GM18519 (cell line): ENCODE data around the gene CAMK1D.
"Not testable (repeated sequence)": the region's sequence is repeated elsewhere in the genome, so short reads cannot be mapped to it uniquely, and the experiment has no call there.

ENCODE experiments used
- ATAC-seq: cut with Tn5 transposase; IDR thresholded peaks from one replicate; pipeline ENCODE4 v1.9.1; 2021; ENCODE audit warnings: mild to moderate bottlenecking, moderate library complexity; ENCODE audit not compliant: unreplicated experiment, low FRiP score

The CAMK1D gene

DNA sequence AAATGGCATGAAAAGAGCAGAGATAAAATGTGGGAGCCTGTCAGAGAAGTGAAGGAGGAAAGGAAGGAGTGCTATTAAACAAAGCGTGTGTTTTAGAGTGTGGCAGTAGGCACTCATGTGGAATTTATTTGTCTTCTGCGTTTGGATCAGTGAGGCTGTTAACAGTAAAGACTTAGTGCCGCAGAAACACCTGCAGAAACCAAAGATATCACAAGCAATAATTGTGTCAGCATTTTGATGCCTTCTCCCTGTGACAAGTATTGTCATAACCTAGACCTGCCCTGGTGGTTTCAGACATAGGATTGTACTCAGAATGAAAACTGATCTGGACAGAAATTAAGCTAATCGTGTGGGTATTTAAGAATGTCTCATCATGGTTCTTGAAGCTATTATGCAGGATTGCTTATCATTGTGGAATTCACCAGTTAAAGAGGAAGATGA is 191.0 kb downstream of the CAMK1D start:
- ATAC-seq: no peak

DNA sequence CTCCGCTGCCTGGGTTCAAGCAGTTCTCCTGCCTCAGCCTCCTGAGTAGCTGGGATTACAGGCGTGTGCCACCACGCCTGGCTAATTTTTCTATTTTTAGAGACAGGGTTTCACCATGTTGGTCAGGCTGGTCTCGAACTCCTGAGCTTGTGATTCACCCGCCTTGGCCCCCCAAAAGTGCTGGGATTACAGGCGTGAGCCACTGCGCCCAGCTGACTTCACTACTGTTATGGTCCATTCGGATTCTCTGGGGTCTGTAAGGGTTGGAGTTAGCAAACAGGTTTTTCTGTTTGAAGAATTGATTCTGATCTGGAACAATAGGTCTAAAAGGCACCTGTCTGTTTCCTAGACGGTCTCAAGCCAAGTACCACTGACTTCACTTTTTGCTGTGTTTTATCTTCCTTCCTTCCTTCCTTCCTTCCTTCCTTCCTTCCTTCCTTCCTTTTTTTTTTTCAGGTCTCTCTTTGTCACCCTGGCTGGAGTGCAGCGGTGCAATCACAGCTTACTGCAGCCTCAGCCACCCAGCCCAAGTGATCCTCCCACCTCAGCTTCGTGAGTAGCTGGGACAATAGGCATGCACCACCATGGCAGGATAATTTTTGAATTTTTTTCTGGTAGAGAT is 192.2 kb downstream of the CAMK1D start:
- ATAC-seq: no peak

DNA sequence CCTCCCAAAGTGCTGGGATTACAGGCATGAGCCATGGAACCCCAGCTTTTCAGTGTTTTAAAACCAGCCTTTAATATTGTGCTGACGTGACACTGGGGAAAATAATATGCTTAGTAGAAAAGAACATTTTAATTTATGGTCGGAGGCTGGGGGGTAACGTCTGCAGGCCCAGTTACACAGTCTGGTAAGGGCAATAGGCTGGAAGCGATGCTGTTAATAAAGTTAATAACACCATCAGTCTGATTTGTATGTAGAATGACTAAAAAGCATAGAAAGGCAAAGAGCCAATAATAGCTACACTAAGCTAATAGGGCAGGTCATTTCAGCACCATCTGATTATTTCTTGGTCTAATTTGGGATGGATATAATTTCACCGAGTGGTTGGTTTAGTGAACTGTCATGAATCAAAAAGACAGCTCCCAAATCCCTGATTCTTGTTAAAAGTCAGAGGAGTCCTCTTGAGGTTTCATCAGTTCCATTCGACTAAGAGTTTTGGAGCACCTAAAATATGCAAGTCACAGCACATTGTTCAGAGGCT is 192.9 kb downstream of the CAMK1D start:
- no peak for ATAC-seq

DNA sequence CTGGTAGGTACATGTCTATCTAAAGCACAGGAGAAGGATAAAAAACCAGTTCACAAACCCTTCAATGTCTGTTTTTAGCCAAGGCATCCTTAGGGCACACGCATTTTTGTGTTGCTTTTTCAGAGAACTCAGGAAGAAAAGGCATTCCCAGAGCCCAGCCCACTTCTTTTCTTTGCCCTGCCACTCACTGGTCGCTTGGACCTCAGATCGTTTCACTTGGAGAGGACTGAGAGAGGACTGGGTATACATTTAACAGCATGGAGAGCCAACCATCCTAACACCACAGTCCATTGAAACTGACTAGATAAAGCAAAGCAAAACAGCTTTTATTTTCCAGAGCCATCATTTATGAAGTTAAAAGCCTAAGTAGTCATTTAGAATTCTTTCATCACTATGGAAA is 194.2 kb downstream of the CAMK1D start:
- no peak for ATAC-seq

DNA sequence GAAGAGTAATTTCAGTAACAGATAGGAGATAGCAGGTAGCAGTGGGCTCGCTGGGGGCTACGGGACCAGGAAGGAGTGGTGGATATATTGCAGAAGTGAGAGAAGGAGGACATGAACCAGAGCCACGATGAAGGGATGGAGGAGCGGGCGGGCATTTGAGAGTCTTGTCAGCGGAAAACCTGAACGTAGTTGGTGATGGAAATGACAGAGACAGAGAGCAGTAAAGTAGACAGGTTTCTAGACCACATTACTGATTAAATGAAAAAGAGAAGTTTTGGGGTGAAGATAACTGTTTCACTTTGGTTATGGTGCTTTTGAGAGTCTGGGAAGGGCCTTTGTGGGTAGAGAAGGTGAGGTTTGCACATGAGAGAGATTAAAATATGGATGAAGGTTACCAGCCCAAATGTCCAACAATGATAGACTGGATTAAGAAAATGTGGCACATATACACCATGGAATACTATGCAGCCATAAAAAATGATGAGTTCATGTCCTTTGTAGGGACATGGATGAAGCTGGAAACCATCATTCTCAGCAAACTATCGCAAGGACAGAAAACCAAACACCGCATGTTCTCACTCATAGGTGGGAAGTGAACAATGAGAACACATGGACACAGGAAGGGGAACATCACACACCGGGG is 196.9 kb downstream of the CAMK1D start:
- ATAC-seq: not testable (repeated sequence)

DNA sequence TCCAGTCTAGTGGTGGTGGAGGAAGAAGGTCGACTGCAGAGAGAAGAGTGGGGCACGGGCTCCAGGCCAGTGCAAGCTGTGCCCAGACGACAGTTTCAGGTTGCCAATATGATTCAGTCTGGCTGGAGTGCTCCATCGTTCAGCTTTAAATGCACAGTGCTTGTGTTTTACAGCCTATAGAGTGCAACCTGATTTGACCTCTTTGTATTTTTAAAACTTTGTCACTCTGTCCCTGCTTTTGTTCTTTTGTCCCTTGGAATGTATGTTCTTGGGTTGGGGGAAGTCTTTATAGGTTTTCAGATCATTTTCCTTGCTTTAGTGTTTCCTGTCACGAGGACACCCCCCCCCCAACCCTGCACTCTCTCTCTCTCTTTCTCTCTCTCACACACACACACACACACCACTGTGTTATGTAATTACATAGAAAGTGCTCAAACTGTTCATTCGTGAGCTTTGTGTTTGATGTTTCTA is 198.0 kb downstream of the CAMK1D start:
- no peak for ATAC-seq

DNA sequence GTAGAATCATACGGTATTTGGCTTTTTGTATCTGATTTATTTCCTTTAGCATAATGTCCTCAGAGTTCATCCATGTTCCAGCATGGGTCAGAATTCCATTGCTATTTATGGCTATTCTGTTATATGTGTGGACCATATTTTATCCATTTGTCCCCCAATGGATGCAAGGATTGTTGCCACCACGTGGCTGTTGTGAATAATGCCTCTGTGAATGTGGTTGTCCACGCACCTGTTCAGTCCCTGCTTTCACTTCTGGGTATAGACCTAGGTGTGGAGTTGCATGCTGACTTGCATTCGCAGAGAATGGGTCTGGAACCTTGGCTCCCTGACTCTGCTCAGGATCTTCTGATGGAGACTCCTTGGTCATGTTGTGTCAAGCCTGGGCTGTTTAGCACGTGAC is 199.9 kb downstream of the CAMK1D start:
- no peak for ATAC-seq

DNA sequence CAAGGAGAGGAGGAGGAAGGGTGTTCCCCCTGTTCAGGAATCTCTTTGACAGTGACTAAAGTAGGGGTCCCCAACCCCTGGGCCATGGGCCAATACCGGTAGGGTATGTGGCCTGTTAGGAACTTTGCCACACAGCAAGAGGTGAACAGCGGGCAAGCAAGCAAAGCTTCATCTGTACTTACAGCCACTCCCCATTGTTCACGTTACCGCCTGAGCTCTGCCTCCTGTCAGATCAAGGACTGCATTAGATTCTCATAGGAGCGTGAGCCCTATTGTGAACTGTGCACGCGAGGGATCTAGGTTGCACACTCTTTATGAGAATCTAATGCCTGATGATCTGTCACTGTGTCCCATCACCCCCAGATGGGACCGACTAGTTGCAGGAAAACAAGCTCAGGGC is 201.6 kb downstream of the CAMK1D start:
- no peak for ATAC-seq

DNA sequence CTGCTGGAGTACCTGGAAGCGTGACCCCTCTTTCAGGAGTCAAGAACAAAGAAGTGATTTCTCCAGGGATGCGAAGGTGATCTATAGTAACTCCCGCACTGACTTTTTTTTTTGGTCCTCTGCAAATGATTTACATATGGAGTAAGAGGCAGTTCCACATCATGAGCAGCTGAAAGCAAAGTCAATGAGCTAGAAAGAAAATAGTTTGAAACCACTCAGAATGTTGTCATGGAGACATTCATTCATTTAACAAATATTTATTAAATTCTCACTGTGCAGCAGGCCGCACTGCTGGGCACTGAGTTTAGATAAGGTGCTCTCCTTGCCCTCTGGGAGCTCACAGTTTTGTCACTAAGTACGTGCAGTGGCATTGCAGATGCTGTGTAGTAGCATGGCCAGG is 206.7 kb downstream of the CAMK1D start:
- no peak for ATAC-seq

DNA sequence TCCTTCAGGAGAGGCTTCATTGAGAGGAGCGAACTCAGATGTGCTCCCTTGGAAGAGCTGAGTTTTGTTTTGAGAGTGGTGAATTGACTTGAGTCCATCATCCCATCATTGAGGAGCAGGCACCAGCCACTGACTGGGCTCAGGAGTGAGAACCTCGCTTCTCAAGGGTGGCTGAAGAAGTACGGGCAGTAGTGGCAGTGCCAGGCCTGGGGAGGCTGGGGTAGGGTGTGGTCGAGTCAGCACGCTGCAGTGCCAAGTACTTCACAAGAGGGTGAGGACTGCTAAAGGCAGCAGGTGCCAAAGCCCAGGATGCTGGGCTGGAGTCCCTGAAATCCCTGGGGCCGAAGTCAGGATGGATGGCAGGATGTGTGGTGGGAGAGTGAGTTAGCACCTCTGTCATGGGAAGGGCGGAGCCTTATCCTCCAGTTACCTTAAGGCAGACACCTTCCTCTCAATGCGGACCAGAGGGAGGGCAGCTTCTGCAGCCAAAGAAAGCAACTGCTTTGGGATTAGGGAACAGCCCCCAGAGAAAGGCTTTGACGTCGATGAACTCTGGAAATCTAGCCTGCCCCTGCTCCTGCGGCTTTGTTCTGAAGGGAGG is 210.3 kb downstream of the CAMK1D start:
- ATAC-seq: no peak

DNA sequence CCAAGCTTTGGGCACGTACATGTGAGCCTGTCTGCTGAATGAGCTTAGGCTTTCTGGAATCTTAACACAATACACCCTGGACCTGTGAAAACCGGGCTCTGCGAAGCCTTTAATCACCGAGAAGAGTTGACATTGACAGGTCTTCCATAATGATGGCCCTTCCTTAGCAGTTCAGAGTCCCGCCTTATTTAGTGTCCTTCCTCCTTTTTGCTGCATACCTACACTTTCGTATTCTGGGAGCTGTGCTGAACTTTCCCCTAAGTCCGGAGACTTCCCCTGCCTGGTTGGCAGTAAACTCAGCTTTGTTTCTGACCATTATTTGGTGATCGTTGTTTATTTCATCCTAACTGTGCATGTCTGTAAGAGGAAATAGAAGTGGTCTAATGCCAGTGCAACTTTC is 212.0 kb downstream of the CAMK1D start:
- no peak for ATAC-seq

DNA sequence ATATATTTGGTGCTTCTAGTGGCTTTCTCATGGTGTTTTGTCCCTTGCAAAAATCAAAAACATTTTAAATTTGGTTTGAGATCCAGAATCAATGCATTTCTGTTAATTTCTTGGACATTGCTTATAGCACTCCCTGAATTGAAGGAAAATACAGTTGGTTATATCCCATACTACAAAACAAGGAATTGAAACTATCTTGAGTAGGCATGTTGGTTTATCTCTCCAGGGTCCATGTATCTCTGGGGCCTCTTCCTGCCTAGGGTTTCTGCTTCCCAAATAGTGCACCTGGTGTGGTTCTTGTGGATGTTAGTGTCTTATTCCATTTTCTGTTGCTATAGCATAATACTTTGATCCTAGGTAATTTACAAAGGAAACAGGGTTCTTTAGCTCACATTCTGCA is 212.4 kb downstream of the CAMK1D start:
- ATAC-seq: no peak

DNA sequence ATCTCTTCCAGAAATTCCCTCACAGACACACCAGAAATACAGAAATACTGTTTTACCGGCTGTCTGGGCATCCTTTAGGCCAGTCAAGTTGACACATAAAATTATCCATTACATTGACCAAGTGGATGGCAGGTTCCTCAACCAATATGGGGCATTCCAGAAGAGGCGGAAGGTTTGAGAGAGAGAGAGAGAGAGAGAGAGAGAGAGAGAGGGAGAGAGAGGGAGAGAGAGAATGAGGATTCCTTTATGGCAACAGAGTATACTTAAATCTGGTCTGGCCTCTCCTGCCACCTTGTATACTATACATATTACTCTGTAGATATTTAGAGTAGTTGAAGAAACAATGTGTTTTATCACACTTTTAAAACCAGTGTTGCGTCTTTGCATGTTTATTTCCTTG is 214.1 kb downstream of the CAMK1D start:
- ATAC-seq: no peak

DNA sequence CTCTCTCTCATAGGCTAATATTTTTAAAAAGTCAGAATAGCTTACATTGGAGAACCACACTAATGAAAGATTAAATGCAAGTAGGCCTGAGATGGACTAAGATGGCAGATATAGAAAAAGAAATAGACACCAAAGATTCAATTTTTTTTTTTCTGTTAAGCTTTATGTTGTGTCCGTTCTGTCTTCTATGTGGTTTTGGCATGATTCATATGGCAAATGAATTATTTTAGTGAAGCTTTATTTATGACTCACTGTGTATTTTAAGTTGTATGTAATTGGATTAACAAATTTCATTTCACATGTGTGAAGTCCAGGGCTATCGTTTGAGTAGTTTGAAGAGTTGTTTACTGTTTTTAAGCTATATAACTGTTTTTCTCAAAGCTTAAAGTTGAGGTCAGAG is 214.8 kb downstream of the CAMK1D start:
- ATAC-seq: no peak

DNA sequence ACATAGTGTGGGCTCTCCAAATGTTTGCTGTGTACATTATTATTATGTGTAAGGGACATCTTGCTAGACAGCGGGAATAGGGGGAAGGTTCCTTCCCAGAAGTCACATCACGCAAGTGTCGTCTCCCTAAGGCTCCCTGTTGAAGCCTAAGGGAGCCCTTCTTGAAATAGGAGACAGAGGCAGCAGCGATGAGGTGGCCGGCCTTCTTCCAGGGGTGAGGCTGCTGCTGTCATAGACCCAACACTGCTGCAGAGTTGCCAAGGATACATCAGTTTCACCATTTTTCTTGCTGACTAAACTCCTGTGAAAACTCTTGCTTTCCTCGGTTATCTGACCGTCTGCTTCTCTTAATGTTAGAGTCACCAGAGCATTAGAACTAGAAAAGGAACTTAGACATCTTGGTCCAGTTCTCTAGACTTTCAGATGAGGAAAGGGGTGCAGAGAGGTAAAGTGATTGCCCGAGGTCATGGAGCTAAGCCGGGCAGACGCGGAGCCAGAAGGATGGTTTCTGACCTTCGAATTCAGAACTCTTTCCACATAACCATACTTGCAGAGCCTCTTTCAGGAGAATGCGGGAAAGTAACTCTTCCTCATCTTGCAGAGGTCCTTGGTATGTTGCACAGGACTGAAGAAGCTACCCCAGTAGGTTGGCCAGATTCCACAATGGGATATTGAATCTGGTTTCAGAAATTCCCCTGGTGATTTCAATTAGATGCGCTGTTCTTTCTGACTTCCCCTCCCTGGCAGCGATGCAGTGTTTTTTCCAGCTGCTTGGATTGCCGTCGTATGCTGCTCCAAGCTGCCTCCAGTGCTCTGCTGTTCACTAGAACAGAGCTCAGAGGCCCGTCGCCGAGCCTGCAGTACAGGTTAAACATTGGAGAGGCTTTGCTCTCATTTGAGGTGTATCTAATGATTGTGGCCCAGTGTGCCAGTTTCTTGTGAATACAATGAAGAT is 217.1 kb downstream of the CAMK1D start:
- ATAC-seq: no peak

DNA sequence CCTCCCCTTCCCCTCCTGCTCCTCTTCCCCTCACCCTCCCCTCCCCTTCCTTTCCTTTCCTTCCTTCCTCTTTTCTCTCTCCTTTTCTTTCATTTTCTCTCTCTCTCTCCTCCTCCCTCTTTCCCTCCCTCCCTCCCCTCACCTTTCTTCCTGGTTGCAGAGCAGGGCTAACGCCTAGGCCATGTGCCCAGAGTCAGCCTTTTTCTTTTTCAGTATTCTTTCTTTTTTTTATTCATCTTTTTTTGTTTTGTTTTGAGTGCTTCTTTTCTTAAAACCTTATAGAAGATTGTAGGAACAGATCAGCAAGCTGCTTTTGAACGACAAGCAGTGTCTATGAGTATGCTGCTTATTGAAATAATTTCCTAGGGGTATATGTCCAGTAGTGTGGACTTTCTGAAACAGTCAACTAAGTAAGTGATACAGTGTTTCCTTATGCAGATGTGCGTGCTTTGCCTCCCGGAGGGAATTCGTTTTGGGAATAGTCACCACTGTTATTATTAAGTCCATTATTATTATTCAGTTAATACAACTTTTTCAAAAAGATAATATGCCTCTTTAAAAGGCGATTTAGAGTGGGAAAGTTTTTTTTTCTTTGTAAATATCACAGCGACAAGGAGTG is 219.2 kb downstream of the CAMK1D start:
- ATAC-seq: no peak

DNA sequence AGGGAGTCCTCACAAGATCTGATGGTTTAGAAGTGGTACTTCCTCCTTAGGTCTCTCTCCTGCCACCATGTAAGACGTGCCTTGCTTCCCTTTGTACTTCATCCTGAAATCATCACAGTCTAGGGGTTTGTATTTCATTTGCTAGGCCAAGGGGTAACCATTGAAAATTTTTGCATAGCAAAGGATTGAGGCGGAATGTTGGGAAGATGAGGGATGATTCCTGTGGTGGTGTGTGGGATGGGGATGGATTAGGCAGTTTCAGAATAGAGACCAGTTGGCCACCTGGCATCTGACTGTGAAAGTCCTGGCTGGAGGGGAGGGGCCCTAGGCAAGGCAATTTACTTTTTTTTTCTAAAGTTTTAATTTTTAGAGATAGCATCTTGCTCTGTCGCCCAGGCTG is 222.9 kb downstream of the CAMK1D start:
- ATAC-seq: no peak

DNA sequence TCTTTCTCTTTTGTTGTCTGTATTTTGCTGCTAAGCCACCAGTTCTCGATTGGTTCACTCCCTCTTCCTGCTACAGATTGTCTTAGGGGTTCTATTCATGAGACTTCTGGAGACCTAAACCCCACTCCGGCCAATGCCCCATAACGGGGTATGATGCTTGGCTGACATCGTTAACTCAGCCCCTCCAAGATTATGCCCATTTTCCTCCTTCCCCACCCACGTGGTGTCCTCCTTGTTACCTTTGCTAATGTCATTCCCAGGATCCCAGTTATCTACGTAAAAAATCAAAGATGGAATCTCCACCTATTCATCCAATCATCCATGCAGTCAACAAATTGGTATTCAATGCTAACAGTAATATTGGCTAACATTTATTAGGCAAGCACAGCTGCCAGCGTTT is 228.3 kb downstream of the CAMK1D start:
- ATAC-seq: no peak

DNA sequence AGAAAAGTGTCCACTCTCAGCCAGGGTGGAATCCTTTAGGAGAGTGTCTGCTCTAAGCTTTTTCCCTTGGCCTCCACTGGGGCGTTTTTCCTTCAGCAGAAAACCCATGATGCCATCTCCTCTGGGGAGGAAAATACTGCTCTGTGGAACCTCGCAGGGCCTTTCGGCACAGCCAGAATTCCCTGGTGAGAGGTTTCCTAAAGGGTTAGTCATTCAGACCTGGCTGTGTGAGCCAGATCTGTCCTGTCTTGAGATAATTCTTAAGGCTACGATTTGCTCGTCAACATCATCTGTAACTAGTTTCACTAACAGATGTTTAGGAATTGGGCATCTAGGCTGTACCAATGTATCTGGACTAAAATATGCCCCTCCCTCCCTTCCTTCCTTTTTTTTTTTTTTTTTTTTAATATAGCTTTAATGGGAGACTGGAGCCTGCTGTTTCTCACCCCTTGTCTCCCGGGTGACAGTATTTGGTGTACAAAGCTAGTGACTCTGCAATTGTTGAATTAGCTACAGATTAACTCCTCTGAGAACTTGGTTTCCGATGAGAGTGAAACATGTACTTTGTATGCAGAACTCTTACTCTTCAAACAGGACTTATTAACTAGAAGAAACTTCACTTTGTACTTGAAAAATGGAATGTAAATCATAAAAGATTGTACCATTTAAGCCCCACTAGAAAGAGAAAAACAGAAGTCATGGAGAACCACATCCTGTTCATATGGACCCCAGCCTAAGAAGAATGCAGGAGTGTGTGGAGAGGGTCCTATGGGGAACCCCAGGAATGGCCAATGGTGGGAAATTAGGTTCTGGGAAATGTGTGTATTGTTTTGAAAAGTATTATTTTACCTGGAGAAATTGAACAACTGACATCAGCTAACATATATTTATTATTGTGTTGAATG is 230.9 kb downstream of the CAMK1D start:
- ATAC-seq: no peak
